ENCODE data around the gene CELF1.
"Not testable (repeated sequence)": the region's sequence is repeated elsewhere in the genome, so short reads cannot be mapped to it uniquely, and the experiment has no call there.

Gene CELF1

DNA sequence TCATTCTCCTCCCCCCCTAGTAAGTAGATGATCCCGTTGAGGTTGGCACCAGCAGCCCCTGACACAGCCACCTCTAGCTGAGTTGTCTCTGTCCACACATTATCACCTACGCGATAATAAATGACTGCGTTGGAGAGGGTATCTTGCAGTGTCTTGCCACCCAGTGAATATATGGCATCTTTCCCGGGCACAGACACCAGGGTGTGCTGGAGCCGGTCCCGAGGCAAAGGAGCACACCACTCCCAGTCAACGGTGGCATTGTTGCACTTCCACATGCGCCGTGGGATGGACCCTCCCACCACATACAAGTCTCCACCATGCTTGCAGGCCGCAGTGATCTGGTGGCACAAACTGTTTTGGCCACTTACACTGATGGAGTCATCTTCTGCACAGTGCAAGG, 20.4 kb upstream of the CELF1 start:
- no peak for DNase-seq (ENCODE audit: low read depth in 2 of 2)

GRCh38 chr11:47572715-47573255, 19.9 kb upstream of the CELF1 start:
- no peak for DNase-seq (ENCODE audit: low read depth in 2 of 2)

DNA sequence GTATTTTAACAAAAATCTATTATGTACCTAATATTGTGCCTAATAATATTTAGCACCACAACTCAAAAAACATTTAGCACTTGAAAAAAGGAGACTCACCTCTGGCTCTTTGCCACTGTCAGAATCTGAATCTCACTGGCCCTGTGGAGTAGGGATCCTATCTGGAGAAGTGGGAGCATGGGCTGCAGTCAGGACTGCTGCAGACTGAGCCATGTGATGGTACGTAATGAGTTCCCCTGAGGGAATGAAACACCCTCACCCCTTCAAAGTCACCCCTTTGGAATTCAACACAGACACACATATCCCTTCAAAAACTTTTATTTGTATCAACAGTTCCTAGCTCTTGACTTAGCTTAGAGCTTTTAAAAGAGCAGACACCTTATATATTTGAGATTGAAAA, 19.0 kb upstream of the CELF1 start:
- DNase-seq (ENCODE audit: low read depth in 2 of 2): no peak

DNA sequence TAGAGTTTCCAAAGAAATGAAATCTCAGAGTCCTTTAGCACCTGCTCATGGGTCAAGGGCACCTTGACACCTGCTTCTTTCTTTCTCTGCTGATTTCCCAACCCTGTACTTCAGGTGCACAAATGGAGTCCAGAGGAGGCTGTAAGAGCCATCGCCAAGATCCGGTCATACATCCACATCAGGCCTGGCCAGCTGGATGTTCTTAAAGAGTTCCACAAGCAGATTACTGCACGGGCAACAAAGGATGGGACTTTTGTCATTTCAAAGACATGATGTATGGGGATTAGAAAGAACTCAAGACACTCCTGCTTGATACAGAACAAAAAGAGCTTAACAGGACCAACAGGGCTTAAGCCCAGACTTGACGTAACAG, 18.4 kb upstream of the CELF1 start:
- DNase-seq (ENCODE audit: low read depth in 2 of 2): no peak

DNA sequence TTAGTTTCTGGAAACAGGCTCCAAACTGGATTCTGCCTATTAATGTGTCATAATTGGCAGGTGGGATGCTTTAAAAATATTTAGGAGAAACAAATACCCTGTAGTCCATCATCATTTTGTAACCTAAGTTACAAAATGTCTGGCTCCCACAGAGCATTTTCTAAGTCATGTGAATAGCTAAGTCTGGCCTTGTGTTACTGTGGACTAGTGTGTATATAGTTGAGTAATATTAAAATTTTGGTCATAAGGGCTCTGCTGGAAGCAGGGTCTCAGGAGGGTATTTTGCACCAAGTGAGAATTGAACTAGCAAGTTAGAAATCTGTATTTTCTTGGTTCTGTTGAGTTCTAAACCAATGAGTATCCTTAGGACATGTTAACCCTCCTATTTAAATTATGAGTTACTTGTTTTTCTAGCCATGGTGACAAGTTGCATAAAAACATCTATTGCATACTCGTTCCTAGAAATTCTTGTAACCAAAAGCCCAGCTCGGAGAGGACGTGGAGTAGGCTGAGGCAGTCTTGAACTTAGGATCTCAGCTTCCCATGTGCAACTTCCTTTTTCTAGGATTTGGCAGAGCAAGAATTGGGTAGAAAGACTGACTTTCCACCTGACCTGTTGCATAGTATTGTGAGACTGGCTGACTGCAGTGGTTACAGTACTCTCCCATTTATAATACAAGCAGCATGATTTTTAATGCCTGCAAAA, 17.9 kb upstream of the CELF1 start:
- no peak for DNase-seq (ENCODE audit: low read depth in 2 of 2)

GRCh38 chr11:47569646-47570045, 16.7 kb upstream of the CELF1 start:
- DNase-seq (ENCODE audit: low read depth in 2 of 2): no peak

GRCh38 chr11:47566149-47566698, 13.3 kb upstream of the CELF1 start:
- no peak for DNase-seq (ENCODE audit: low read depth in 2 of 2)

GRCh38 chr11:47565340-47566148, 12.6 kb upstream of the CELF1 start, which contains the start of gene PTPMT1:
Gene PTPMT1 (plus strand): TSS chr11:47565599. CDS start chr11:47565623, 24 bp downstream.
- DNase-seq (ENCODE audit: low read depth in 2 of 2): peak; percentile 31 to 45

GRCh38 chr11:47564933-47565339, 12.0 kb upstream of the CELF1 start:
- DNase-seq (ENCODE audit: low read depth in 2 of 2): no peak

DNA sequence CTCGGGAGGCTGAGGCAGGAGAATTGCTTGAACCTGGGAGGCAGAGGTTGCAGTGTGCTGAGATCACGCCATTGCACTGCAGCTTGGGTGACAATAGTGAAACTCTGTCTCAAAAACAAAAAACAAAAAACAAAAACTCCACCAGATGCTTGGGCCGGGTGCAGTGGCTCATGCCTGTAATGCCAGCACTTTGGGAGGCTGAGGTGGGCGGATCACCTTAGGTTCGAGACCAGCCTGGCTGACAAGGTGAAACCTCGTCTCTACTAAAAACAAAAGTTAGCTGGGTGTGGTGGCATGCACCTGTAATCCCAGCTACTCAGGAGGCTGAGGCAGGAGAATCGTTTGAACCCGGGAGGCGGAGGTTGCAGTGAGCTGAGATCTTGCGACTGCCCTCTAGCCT, 11.4 kb upstream of the CELF1 start:
- not testable (repeated sequence) for DNase-seq (ENCODE audit: low read depth in 2 of 2)

- DNase-seq (ENCODE audit: low read depth in 2 of 2): not testable (repeated sequence)
Measured at GRCh38 chr11:47562393-47562792, 9.5 kb upstream of the CELF1 start.

DNA sequence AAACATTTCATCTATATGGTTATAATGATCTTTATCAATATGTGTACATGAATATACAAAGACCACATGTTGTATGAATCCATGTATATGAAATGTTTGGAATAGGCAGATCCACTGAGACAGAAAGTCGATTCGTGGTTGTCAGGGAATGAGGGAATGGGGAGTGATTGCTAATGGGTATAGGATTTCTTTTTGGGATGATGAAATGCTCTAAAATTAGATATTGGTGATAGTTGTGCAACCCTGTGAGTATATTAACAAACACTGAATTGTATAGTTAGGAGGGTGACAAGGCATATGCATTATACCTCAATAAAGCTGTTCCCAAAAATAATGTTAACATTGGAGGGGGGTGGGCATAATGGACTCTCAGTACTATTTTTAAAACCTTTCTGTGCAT, 7.5 kb upstream of the CELF1 start:
- DNase-seq (ENCODE audit: low read depth in 2 of 2): no peak

GRCh38 chr11:47558695-47559094, 5.8 kb upstream of the CELF1 start:
- no peak for DNase-seq (ENCODE audit: low read depth in 2 of 2)

- not testable (repeated sequence) for DNase-seq (ENCODE audit: low read depth in 2 of 2)
Measured at GRCh38 chr11:47557004-47557403, 4.1 kb upstream of the CELF1 start.

GRCh38 chr11:47553406-47553743, 443 bp upstream of the CELF1 start:
- DNase-seq (ENCODE audit: low read depth in 2 of 2): no peak

GRCh38 chr11:47552056-47552565, 821 bp downstream of the CELF1 start:
- DNase-seq (ENCODE audit: low read depth in 2 of 2): no peak

- no peak for DNase-seq (ENCODE audit: low read depth in 2 of 2)
Measured at GRCh38 chr11:47551086-47551485, 1.8 kb downstream of the CELF1 start.

- DNase-seq (ENCODE audit: low read depth in 2 of 2): no peak
Measured at GRCh38 chr11:47550288-47551047, 2.5 kb downstream of the CELF1 start.

- not testable (repeated sequence) for DNase-seq (ENCODE audit: low read depth in 2 of 2)
Measured at GRCh38 chr11:47546274-47546673, 6.7 kb downstream of the CELF1 start.

DNA sequence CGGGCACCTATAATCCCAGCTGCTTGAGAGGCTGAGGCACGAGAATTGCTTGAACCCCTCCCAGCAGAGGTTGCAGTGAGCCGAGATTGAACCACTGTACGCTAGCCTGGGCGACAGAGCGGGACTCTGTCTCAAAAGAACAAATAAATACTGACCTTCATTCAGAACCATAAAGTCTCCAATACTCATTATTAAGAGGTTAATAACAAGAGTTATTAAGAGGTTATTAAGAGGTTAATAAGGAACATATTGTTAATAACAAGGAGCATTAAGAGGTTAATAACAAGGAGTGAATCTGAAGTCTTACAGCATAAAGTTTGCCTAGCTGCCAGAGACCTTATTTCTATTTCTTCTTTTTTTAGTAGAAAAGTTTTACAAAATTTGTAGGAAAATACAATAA, 7.6 kb downstream of the CELF1 start:
- no peak for DNase-seq (ENCODE audit: low read depth in 2 of 2)

DNA sequence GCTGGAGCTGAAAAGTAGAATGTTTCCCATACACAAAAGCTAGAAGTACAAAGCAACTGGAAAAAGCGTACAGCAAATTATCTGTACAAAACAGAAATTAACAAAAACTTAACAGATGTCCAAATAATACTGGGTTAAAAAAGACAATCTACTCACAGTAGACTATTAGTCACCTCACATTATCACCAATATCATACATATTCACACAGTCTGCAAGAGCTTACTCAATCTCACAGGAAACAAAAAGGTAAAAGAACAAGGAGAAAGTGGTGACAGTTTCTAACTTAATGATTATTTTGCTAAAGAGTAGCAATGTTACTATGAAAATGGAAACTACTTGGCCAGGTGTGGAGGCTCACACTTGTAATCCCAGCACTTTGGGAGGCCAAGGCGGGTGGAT, 11.9 kb downstream of the CELF1 start:
- DNase-seq (ENCODE audit: low read depth in 2 of 2): no peak

GRCh38 chr11:47539681-47540039, 13.3 kb downstream of the CELF1 start:
- no peak for DNase-seq (ENCODE audit: low read depth in 2 of 2)
